ENCODE measurements around the gene TUBB3. TPM values are rescaled to one million over a fixed set of nuclear protein-coding genes. Genes with fewer than 3 reads are reported as not detected.
A peak's percentile ranks its signal among the peaks of the same experiment; 100 is the strongest.

TUBB3 gene
- total RNA-seq, 1 experiment from 2014 or later, result 173 TPM

- no peaks in the 10 kb centered on the region for H3K9me2 ChIP-seq (ENCODE audit: insufficient read depth)
- no peaks in the 10 kb centered on the region for H3K79me2 ChIP-seq (ENCODE audit: insufficient read depth, low read length)
- H3K4me1 ChIP-seq (ENCODE audit: control insufficient read depth in 1 of 2, insufficient read depth in 2 of 2, low read length in 2 of 2), result peaks cover 4 to 11% of the 10 kb centered on the region in 2 experiments; a peak in 3 of 4 replicates
- H3K27me3 ChIP-seq (ENCODE audit: insufficient read depth, low read length), result no peaks in the 10 kb centered on the region
- intact Hi-C loops (cut with micrococcal nuclease), result no loop called here
- H4K20me1 ChIP-seq (ENCODE audit: insufficient read depth), result no peaks in the 10 kb centered on the region
- ATAC-seq (no peak), DNase-seq (ENCODE audit: low read depth, low spot score) (no peak)
- H3K9ac ChIP-seq (ENCODE audit: low read length), result no peak overlapping the region
- H3K9me3 ChIP-seq (ENCODE audit: control insufficient read depth in 1 of 2, insufficient read depth in 1 of 2, low read depth in 1 of 2, low read length in 2 of 2), result no peaks in the 10 kb centered on the region
- H3K36me3 ChIP-seq (ENCODE audit: control insufficient read depth in 1 of 2, insufficient read depth in 2 of 2, low read length in 2 of 2), result peaks cover 20 to 23% of the 10 kb centered on the region in 2 experiments
- no peak overlapping the region for H3K4me2 ChIP-seq (ENCODE audit: low read length)
- RAD21 ChIA-PET (ENCODE audit: low non-redundant PET in 1 of 2, low total read pairs in 2 of 2, uncharacterized antibody in 2 of 2, unreplicated experiment in 2 of 2), result no interaction called here
- POLR2A ChIA-PET, result interaction anchor here (1.0 to 2.7 kb wide), 2 partner anchors 13 to 16 kb away, joined by 5 to 22 read pairs; partner anchors contain the start of genes MC1R and TUBB3
- H2AFZ ChIP-seq (ENCODE audit: low read depth, low read length, poor library complexity, severe bottlenecking), result no peak overlapping the region
- H3K4me3 ChIP-seq (replicated peaks in 1 of 2; ENCODE audit: low read depth in 1 of 2, low read length in 2 of 2), result no peak overlapping the region
- CTCF ChIA-PET, result interaction anchor here (0.8 to 5.7 kb wide), 3 partner anchors 12 to 34 kb away, joined by 3 to 57 read pairs (median 26); partner anchors contain the start of genes MC1R and TUBB3
- TF ChIP-seq CEBPB (IDR thresholded peaks at IDR 0.05; ENCODE audit: low read depth) (no peak), YY1 (IDR thresholded peaks at IDR 0.05; ENCODE audit: extremely low read depth, insufficient replicate concordance, low read depth, low read length) (no peak), TCF7L2 (IDR thresholded peaks at IDR 0.05; ENCODE audit: borderline replicate concordance, extremely low read depth, insufficient read depth, insufficient read length) (no peak), CTCF (IDR thresholded peaks at IDR 0.05 in 2 of 3, conservative IDR thresholded peaks at IDR 0.05 in 1 of 3; ENCODE audit: borderline replicate concordance in 1 of 3, insufficient read depth in 1 of 3, low read depth in 2 of 3, low read length in 2 of 3) (peak in 1 of 3 experiments; percentile 27; a peak in 1 of 6 replicates)
- no TSS peak for BruUV-seq (replicated peaks)
- H3K27ac ChIP-seq (ENCODE audit: low read depth, low read length), result no peak overlapping the region; the same call in 1 of the 2 replicates
Observed at GRCh38 chr16:89906140-89907025, 16.8 kb upstream of the TUBB3 start.

Data from HCT116 (cell line).